GM21447 (cell line): Measurements from ENCODE around the gene C5orf46.

Source experiments
- ATAC-seq: cut with Tn5 transposase; IDR thresholded peaks from one replicate; pipeline ENCODE4 v1.9.1; 2021; ENCODE audit not compliant: unreplicated experiment

Gene C5orf46

DNA sequence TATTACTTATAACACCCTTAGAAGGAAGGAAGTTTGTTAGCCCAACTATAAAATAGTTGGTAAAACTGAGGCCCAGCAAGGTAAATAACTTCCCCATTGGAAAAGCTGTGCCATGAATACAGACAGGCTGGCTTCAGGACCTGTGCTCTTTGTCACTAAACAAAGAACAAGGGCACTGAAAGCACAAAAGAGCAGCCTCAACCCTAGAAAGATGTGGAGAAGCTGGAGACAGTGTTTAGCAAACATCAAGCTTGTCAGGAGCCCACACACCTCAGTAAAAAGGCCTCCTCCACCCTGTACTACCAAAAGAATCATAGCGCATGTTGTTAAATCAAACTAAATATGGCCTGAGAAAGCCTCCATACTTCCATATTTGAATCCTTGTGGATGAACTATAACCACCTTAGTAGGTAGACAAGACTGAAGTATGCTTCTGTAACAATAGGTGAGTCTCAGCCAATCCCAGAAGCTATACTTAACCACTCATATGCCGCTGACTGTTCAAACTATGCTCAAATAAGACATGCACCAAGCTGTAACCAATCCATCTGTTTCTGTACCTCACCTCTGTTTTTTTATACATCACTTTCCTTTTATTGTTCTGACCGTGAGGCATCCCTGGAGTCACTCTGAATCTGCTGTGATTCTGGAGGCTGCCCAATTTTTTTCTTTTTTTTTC is 46.2 kb downstream of the C5orf46 start:
- ATAC-seq: no peak

DNA sequence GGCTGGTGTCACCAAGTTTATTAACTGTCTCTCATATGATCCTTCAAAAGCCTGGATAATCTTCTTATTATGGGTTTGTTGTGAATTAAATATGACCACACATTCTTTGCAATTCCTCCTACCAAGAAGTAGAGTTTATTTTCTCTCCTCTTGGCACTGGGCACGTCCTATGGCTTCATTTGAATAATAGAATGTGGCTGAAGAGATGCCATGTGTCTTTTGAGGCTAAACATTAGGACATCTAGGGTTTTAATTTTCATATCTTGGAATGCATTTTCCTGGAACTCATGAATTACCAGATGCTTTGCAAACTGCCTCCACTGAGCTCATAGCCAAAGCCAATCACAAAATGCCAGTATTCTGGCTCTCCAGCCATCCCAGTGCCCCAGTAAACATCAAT is 47.8 kb downstream of the C5orf46 start:
- ATAC-seq: no peak

DNA sequence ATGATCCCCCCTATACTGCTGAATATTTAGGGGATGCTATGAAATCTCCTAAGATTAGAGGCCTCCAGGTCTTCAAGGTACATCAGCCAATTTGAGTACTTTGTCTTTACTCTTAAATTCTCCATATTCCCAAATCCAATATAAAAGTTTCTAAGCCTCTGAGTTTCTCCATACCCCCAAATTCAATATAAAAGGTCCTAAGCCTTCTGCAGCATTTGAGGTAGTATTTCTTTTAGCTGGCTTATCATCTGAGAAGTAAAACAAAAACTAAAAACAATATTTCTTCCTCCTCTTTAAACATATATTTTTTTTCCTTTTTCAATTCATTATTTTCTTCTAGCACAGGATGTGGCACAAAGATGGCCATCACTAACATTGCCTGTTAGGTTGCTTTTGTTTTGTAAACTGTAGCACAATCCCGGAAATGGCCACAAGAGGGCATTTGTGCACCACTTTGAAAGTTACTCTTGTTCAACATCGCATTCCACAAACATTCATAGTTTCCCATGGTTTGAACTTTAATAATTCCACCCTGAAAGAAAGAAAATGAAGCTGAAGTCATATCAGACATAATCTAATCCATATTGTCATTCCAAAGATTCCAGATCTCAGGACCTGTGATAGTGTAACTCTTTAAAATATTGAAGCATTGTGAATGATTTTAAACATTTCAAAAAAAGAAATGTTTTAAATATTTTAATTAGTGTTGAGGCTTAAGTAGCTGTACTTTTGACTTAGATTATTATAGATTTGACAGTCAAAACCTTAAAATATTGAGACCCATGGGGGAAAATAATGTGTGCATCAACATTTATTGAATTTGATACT is 48.8 kb downstream of the C5orf46 start:
- peak; percentile 89 for ATAC-seq

DNA sequence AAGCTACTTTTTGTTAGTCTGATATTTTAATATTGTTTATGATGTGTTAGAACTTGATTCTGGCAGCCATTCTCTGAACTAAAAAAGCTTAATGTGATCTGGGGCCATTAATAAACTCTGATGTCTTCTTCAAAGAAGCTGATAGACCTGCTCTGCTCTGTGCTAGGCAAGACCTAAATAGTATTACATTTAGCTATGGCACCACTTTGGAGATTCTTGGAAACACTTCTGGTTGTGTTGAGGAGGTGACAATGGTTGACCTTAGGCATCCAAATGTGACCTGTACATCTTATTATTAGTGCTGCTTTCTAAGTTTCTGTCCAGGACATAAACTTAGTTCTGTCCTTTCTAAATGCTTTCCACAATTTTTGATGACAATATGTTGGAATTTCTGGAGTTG is 49.5 kb downstream of the C5orf46 start:
- no peak for ATAC-seq

DNA sequence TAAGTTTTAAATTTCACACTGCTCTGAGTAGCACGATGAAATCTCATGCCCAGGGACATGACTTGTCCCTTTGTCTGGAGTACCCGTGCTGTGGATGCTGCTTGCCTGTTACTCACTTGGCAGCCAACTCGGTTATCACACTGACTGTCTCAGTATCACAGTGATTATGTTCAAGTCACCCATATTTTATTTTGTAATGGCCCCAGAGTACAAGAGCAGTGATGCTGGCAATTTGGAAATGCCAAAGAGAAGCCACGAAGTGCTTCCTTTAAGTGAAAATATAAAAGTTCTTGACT is 50.6 kb downstream of the C5orf46 start:
- no peak for ATAC-seq

DNA sequence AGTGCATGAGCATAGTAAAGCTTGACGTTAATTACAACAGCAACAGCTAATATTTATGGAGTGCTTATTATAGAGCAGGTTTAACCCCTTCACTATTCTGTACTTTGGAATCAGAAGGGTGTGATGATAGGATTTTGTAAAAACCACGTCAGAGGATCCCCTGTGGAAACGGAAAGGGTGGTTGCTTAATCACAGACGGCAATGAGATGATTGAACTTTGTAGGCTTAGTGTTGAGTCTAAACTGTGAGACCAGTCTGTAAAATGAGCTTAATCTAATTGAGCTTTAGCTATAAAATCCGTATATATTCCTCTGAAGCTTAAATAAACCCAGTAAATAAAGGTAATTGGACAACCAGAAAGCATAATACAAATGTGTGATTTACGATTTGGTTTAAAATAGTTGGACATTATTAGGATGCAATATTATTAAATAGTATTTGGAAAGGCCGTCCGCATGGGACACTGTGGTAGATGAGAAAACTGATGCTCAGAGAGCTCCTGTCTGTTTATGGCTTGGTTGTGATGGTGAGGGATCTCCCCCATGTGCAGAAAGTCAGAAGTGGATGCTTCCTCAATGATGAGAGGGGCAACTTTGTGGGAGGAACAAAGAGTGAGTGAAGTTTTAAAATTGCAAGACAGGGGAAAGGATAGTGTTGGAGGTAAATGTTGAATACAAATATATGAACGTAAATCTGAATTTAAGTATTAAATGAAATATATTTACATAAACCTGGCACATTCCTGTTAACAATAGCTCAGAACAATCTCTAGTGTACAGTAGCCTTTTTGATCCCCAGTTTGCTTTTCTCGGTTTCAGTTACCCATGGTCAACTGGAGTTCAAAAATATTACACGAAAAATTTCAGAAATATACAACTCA is 51.2 kb downstream of the C5orf46 start:
- ATAC-seq: no peak

DNA sequence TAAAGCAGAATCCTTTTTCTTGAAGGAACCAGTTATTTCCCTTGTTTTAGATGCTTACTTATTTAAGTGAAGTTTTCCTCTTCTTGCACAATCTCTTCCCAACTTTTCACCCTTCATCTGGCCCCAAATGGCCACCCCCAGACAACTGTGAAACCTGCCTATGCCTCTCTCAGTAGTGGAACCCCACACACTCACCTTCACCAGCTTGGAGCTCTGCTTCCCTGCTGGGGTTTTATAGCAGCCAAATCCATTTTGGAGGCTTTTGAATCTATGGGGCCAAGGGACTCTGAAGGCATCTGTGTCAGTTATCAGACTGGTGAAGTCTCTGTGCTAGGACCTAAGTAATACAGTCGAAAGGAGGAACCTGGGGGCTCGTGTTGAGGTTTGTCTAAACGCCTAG is 52.0 kb downstream of the C5orf46 start:
- no peak for ATAC-seq

DNA sequence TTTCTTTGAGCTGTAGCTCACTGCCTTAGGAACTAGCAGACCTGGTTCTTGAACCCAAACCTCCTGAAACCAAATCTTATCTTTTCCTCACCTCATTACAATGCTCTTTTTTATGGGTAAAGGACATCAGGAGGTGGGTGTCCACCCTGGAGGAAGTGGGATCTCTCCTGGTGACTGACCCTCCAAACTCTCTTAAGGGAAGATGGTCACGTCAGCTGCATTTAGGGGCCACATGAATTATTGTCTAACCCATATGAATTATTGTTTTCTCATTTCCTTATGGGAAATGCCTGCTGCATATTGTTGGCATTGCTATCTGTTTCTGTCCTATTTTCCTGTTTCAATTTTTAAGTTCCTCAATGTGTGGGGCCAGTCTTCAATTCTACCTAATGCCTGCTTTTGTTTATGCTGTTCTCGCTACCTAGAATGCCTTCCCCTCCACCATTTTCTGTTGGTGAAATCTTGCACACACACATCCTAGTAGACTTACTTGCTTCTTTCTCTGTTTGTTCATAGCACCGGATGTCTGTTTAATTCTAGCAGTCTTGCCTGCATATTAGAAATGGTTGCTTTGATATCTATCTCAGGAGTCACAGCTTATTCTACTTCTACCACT is 52.9 kb downstream of the C5orf46 start:
- no peak for ATAC-seq

DNA sequence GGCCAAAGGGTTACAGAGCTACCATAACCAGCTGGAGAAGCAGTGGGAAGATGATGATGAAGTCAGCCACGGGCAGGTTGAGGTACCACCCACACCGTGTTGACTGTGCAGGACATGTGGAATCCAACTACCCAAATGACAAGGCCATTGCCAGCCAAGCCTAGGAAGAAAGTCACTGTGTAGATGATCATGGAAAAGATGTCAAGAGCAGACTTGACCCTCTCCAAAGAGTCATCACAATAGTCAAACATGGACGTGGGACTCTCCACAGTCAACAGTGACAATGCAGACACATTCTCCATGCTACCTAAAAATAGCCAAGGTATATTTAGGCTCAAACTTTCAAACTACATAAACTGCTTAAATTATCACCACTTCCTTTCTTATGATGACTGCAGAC is 54.0 kb downstream of the C5orf46 start:
- no peak for ATAC-seq

DNA sequence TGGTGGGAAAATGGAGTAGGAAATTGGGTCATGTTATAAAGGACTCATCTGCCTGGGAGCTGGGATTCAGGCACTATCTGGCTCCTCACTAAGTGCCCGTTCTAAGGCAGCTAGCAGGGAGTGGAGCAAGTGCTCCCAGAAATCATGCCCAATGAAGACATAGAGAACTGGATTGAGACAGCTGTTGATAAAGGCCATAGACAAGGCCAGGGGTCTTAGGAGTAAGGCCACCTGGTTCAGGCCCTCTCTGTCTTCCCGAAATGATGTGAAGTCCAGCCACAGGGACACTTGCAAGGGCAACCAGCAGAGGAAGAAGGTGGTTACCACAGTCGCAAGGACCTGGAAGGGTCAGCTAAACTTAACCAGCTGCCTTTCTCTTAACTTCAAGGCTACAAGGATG is 54.8 kb downstream of the C5orf46 start:
- no peak for ATAC-seq

DNA sequence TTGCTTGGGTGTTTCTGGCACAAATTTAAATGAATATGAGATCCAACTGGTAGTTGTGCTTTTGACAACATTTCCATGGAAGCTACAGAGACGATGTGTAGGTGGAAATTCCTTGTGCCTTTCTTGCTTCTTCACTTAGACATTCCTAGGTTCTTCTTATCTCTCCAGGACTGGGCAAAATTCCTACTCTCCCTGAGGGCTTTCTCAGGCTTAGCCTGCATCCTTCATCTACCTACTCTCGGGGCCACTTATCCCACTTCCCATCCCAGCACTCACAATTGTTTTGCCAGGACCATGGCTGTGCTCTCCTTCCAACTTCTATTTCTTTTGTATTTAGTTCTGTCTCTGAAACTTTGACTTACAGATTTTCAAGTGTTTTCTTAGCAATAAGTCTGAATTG is 57.1 kb downstream of the C5orf46 start:
- no peak for ATAC-seq

DNA sequence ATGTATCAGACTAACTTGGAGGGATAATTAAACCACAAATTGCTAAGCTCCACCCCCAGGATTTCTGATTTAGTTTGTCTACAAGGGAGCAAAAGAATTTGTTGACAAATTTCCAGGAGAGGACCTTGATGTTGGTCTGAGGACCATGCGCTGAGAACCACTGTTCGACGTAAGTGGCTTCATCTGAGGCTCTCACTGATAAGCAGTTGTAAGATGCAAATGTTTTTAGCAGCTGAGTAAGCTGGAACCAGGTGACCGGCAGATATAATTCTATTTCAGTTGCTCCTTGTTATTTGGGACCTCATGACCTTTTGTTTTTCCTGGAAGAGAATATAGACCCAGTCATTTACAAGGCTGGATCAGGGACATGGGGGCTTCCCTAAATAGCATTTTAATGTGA is 60.7 kb downstream of the C5orf46 start:
- no peak for ATAC-seq

DNA sequence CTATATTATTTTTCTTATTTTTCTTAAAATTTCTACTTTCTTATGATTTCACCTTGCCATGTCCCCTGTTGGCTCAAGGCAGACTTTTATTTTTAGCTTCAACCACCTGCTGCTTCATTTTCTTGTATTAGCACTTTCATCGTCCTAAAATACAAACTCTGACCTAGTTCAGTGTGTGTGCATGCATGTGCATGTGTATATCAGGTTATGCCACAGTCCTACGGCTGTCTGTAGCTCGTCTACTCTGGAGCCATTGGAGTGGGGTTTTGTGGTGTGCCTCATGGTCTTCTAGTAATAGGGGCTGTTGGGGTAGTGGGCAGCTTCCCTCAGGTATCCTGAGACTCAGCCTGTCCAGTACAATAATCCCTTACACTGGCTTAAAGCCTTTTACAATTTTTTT is 61.5 kb downstream of the C5orf46 start:
- no peak for ATAC-seq

DNA sequence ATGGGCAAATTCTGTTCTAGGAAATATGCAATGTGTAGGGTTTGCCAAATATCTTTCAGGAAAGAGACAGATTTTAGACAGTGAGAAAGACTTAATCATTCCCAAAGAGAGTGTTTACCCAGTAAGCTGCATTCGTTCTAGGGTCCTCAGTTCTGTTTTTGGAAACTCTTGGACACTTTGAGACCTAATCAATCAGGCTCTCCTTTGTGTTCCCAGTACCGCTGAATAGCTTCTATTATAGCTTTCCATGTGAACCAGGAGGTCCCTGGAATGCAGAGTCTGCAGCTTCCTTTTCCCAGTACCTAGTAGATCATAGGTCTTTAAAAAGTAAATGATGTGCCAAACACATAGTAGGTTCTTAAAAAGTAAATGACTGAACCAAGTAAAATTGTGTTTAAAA is 63.5 kb downstream of the C5orf46 start:
- ATAC-seq: no peak
